GM21529 (cell line): ENCODE data around the gene MLC1.

ENCODE experiments used
- ATAC-seq: cut with Tn5 transposase; IDR thresholded peaks from one replicate; pipeline ENCODE4 v1.9.1; 2021; ENCODE audit not compliant: unreplicated experiment

MLC1 gene

DNA sequence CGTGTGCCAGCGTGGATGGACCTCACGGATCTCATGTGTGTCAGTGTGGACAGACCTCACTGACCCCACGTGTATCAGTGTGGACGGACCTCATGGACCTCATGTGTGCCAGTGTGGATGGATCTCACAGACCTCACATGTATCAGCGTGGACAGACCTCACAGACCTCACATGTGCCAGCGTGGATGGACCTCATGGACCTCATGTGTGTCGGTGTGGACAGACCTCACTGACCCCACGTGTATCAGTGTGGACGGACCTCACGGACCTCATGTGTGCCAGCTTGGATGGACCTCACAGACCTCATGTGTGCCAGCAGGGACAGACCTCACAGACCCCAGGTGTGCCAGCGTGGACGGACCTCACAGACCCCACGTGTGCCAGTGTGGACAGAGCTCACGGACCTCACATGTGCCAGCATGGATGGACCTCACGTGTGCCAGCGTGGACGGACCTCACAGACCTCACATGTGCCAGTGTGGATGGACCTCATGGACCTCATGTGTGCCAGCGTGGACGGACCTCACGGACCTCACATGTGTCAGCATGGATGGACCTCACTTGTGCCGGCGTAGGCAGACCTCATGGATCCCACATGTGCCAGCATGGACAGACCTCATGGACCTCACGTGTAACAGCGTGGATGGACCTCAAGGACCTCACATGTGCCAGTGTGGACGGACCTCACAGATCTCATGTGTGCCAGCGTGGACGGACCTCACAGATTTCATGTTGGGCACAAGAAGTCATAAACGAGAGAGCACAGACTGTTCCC lies 45.4 kb downstream of the MLC1 start:
- ATAC-seq = no peak

DNA sequence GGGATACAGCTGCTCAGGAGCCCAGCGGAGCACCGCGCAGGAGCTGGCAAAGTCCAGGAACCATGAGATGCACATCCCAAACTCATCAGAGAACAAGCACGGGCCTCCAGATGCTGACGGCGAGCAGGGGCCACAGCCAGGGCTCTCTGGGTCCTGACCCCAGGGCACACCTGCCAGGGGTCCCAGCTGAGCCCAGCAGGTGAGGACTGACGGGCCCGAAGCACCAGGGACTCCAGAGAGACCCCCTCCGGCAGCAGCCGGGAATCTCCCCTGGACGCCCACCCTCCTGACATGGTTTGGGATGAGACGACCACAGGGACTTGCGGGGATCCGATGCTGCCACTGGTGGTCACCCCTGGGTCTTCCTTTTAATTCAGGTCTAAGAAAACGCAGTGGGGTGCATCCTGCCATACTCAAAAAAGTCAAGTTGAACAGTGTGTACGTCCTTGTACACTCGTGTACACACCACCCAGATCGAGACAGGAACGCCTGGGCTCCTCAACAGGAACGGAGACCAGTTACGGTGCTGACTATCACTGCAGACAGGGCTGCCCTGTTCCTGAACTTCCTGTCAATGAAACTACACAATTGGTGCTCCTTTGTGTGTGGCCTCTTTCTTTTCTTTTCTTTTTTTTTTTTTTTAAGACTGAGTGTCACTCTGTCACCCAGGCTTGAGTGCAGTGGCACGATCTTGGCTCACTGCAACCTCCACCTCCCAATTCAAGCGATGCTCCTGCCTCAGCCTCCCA lies 49.1 kb downstream of the MLC1 start:
- no peak for ATAC-seq

DNA sequence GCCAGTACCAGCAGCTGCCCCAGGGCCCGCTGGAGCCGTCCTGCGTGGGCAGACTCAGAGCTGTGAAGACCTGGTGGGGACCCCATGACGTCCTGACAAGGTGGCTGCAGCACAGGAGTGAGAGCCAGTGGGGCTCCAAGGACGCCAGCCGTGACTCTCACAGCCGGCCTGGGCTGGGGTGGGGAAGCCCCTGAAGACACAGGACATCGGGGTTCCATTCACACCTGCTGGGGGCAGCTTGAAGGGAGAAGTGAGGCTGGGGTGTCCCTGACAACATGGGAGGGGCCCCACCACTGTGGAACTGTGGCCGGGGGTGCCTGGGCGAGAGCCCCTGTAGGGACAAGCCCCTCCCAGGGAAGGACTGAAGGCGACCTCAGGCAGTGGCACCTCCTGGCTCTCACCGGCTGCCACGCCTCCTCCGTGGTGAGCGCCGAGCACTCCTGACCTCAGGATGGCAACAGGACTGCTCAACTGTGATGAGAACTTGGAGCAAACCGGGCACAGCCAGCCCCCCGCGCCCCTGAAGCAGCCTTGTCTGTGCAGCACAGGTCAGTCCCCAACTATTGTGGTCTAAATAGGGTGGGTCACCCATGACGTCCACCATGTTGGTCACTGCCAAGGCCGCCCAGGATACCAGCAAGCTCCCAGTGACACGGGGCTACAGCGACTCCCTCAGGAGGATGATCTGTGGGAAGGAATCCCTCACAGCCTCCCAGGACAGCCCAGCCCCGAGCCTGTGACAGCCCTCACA lies 49.9 kb downstream of the MLC1 start:
- no peak for ATAC-seq

DNA sequence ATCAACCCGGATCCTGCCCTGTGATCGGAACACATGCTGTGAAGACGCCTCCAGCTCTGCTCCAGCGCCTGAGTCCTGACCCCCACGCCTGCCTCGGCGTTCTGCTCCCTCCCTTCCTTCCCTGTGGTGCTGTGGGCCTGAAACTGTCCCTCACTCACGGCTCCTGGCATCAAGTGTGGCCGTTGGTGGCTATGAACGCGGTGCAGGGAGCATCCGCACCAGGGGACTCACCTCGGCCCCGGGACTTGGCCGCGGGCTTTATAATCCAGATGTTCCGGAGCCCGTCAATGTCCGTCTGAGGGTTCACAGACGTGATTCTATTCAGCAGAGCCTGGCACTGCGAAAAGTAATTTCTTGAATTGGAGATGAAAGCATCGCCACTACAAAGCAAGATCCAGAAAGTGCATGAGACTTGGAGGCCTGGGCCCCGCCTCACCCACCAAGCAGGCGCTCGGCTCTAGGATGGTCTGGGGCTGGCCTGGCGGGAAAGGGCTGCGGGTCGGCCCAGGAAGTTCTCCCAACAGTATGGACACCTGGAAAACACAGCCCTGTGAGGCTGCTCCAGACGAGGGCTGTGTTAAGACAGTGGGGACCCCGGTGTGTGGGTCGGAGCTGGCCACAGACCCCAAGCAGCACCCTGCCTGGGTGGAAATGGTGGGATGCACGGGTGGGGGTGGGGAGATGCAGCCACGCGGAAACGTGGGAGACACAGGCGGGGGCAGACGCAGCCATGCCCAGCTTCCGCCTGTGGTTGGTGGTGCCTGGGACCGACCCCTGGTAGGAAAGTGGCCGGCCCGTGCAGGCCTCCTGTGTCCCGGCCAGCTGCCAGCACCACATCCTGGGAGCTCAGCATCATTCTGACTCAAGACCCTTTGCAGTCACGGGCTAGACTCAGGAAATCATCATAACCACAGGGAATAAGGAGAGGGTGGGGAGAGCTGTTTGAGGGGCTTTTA lies 50.8 kb downstream of the MLC1 start:
- no peak for ATAC-seq

DNA sequence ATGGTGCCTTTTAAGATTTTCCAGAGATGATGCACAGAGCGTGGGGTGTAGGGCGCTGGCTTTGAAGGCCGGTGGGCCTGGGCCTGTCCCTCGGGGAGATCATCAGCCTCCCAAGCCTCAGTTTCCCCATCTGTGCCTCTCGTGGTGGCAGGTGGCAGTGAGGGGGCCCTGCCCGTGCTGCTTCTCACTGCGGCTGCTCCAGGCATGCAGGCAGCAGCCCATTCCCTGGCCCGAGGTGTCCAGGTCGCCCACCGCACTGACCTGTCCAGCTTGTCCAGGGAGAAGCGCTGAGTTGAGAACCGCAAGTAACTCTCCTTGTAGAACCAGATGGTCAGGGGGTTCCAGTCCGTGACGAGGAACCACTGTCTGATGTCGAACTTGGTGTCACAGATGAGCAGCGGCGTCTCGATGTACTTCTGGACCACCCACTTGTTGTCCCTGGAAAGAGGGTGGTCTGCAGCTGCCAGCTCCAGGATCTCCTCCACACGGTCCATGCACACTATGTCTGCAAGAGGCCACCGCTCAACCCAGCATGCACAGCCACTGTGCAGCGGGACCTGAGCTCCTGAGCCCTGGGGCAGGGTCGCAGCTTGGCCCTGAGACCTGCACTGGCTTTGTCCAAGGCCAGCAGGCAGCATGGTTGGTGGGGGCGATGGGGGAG lies 52.2 kb downstream of the MLC1 start:
- no peak for ATAC-seq

DNA sequence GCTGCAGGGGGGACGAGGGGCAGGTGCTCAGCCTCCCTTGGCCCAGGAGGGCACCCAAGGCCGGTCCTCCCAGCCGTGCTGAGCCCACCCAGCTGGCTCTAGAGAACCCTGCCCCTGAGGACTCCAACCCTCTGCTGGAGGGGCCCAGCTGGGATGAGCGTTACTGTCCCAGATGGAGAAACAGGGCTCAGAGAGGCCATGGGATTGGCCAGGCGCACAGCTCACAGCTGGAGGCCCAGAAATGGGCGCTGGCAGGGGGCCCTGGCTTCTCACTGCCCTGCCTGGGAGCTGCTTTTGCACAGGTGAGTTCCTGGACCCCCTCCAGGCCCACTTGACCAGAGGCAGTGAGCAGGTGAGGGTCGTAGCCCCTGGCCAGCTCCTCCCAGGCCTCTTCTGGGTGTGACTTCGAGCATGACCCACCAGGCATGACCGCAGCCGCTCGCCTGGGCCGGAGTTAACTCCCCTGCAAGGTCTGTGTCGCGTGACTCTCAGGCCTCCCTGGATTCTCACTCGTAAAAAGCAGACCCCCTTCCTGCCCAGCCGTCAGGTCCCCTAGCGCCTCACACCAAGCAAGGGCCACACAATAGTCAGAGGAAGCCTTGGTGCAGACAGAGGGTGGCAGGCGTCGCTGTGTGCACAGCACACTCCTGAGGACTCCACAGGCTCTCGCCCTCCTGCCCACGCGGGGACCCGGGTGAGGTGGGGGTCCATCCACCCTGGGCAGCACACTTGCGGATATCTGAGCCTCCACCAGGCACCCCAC lies 52.9 kb downstream of the MLC1 start:
- ATAC-seq = no peak

DNA sequence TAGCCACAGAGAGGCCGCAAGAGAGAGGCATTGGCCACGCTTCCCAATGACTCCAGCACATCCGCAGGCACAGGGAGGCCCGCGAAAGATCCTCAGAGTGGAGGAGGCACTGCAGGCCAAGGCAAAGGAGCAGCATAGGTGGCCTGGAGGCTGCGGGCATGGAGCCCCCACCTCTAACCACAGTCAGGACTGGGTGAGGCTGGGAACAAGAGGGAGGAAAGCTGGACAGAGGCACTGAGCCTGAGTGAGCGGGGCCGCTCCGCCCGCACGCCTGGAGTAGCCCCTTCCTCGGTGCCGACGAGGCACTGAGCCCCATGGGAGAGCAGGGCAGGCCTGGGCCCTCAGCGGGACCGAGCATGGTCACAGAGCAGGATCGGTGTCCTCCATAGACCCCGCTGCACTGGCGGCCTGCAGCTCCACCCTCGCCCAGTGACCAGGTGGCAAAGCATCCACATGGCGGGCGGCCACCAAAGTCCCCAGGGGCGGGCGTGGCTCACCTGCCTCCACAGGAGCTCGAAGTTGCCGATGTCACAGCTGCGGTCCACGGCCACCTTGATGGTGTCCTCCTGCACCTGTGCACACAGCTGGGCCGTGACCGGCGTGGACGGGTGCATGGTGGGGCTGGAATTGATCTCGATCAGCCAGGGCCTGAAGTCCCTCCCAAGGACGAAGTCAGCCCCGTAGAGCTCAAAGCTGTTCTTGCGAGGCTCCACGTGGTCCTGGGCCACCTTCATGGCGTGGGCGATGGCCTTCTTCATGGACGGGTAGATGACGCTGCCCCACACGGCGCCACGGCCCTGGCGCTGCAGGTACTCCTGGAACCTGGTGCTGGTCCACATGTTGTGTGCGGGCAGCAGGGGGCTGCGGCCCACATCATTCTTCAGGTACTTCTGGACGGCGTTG lies 53.8 kb downstream of the MLC1 start:
- no peak for ATAC-seq

DNA sequence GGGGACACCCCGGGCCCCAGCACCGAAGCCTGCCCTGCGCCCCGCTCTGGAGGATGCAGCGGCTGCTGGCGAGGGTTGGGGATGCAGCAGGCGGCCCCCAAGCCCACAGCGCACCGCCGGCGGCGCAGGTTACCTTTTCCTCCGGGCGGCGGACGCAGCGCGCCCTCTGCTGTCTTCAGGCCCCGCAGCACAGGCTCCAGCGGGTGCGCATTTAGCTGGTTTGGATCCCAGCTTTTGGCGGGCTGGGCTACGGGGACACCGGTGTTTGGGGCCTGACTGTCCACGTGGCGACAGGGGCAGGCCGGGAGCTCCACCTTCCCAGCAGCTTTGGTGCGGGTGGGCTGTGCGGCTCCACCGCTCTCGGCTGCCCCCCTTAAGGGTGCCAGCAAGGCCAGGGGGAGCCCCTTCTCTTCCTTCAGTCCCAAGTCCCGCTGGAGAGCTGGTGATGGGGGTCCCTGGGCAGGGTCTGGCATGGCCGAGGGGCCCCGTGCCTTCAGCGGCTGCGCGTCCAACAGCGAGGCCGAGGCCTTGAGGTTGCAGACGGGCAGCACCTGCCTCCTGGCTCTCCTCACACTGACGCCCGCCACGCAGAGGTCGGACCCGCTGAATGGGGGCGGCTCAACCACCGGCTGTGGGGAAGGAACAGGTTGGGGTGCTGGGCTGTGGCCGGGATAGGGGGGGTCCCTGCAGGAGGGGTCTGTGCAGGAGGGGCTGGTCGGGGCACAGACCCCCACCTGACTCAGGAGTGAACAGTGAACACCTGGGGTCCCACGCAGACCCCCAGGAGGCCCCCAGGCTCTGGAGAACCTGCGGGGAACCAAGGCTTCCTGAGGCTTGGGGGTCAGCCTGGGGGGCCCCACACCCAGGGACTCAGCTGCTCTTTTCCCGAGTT lies 54.7 kb downstream of the MLC1 start:
- no peak for ATAC-seq

DNA sequence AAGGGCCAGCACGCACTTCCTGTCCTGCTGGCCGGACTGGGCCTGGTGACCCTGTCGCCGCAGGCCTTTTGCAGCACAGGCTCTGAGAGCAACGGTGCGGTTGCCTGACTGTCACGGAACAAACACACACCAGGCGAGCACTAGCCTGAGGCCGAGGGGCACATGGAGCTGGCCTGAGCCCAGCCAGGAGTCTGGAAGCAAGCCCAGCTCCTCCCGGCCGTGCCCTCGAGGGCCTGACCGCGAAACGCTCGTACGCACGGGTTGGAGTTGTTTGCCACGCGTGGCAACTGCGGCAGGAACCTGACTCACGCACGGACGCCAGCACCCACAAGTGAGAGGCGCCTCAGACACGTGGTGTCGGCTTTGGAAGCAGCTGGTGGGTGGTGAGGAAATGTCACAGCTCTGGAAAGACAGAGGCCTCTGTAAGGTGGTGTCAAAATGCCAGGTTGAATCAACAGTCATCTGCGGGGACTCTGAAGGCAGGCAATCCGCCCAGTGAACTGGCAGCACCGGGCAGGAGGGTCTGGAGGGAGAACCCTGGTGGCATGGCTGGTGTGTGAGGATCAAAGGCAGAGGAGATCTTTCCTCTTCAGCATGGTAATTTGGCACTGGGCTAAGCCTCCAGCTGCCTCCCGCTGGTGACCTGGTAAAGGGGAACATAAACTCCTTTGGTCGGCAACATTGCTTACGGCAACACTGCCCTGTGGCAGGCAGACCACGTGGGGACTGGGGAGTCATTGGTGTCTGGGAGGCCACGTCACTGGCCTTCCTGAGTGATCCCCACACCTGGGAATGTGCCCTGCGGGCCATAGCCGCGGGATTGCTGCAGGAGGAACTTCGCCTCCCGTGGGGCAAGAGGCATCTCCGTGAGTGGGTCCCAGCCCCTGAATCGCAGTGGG lies 57.3 kb downstream of the MLC1 start:
- ATAC-seq = no peak

DNA sequence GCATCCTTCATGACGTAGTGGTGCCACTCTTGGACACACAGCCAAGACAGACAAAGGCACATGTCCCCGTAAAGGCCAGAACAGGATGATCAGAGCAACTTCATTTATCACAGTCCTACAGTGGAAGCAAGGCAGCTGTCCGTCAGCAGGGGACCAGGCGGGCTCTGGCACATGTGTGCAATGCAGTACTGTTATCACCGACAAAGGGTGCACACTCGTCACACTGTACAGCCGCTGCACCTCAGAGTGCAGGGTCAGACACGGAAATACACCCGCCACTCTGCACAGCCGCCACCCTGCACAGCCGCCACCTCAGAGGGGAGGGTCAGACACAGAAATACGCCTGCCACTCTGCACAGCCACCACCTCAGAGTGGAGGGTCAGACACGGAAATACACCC lies 59.2 kb downstream of the MLC1 start:
- ATAC-seq = no peak

DNA sequence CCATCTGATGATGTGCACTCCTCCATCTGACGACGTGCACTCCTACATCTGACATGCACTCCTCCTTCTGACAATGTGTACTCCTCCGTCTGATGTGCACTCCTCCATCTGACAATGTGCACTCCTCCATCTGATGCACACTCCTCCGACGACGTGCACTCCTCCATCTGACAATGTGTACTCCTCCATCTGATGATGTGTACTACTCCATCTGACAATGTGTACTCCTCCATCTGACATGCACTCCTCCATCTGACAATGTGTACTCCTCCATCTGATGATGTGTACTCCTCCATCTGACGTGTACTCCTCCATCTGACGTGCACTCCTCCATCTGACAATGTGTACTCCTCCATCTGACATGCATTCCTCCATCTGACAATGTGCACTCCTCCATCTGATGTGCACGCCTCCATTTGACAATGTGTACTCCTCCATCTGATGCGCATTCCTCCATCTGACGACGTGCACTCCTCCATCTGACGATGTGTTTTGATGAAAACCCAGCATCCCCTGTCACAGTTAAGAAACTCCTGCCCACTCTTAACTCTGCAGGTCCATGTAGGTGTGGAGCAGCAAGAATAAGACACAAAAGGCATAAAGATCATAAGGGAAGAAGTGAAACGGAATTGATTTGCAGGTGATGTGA lies 62.9 kb downstream of the MLC1 start:
- no peak for ATAC-seq

DNA sequence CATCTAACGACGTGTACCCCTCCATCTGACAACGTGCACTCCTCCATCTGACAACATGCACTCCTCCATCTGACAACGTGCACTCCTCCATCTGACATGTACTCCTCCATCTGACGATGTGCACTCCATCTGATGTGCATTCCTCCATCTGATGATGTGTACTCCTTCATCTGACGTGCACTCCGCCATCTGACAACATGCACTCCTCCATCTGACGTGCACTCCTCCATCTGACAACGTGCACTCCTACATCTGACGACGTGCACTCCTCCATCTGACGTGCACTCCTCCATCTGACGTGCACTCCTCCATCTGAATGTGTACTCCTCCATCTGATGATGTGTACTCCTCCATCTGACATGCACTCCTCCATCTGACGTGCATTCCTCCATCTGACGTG lies 64.6 kb downstream of the MLC1 start:
- no peak for ATAC-seq

DNA sequence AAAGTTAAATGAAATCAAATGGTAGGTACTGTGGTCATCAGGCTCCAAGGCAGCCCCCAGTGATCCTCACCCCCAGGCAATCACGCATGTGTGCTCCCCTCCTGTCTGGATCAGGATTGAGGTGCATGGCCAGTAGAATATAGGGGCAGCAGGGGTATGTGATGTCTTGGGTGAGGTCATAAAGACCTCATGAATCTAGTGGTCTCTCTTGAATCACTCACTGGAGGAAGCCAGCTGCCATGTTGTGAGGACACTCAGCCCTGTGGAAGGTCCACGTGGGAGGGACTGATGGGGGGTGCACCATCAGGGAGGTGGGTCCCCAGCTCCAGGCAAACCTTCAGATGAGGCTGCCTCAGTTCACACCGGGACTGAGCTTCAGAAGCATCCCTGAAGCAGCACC lies 65.9 kb downstream of the MLC1 start:
- ATAC-seq = no peak

DNA sequence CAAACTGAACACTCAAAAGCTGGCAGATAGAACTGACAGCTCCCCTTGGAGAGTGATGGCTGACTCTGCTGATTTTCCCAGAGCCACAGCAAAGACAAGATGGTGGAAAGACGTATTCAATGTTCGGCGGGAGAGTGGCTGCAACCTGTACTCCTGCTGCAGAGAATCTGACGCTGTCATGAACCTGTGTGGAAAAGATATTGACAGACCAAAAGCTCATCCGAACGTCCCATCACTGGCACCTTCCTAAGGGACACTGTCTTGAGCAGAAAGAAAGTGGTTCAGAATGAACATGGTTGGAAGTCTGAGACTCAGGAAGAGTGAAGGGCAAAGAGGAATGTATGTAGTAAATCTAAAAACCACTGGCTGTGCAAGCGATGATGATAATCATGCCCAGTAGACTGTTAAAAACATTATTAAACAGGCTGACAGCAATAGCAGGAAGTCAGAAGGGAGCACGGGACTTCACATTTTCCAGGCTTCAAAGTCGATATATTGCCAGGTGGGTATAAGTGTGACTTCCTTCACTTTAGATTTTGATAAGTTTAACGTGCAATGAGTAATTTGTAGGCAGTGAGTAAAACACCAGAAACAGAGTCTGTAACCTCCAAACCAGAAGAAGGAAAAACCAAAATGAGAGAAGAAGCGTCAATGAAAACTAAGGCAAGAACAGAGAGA lies 66.5 kb downstream of the MLC1 start:
- no peak for ATAC-seq

DNA sequence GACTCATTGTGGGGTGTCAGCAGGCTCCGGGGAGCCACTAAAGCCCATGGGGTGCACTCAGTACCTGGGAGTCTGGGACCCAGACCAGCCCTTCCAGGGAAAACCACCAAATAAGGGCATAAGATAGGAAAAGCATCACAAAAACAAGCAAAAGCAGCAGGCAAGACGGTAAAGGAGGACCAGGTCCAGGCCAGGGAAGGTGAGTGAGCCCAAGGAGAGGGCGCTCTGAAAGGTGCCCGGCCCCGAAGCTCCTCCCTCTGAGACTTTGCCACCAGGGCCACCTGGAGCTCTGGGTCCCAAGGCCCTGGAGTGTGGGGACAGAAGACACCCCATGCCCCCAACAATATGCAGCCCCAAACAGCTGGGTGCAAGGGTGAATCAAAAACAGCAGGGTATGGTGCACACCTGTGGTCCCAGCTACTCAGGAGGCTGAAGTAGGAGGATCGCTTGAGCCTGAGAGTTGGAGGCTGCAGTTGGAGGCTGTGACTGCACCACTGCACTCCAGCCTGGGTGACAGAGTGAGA lies 67.5 kb downstream of the MLC1 start:
- no peak for ATAC-seq
